Mesenchymal stem cell (in vitro differentiated cells and primary cell): ENCODE data around the gene CRLF1.

Experiments used
- DNase-seq: peaks from one replicate; pipeline ENCODE4 v3.0.0-alpha.2; 2013
- H2AFZ ChIP-seq: one replicate; pipeline ENCODE4 v1.6.1; 2013; ENCODE audit warnings: low read depth, mild to moderate bottlenecking, control low read depth, inconsistent platforms, low read length, moderate library complexity
- H2AK5ac ChIP-seq: 2 replicates; pipeline ENCODE4 v1.6.1; 2013; ENCODE audit warnings: low read length, moderate library complexity, mild to moderate bottlenecking, inconsistent platforms; ENCODE audit not compliant: severe bottlenecking
- H2BK120ac ChIP-seq: one replicate; pipeline ENCODE4 v1.6.1; 2013; ENCODE audit warnings: low read depth, mild to moderate bottlenecking, inconsistent platforms, low read length, moderate library complexity
- H2BK12ac ChIP-seq, 2 experiments: one replicate each; pipeline ENCODE4 v1.6.1; 2013; ENCODE audit warnings: inconsistent platforms in 2 of 2, low read length in 2 of 2, mild to moderate bottlenecking in 2 of 2, moderate library complexity in 2 of 2, control low read depth in 1 of 2
- H2BK15ac ChIP-seq: one replicate; pipeline ENCODE4 v1.6.1; 2013; ENCODE audit warnings: mild to moderate bottlenecking, low read depth, inconsistent platforms; ENCODE audit not compliant: poor library complexity, severe bottlenecking
- H2BK5ac ChIP-seq: 2 replicates; pipeline ENCODE4 v1.6.1; 2013; ENCODE audit warnings: low read depth, mild to moderate bottlenecking, low read length, control low read depth, inconsistent platforms; ENCODE audit not compliant: poor library complexity, severe bottlenecking
- H3K14ac ChIP-seq, 2 experiments: one replicate each; pipeline ENCODE4 v1.6.1; 2013; ENCODE audit warnings: inconsistent platforms in 2 of 2, low read length in 2 of 2, control low read depth in 1 of 2, mild to moderate bottlenecking in 1 of 2, moderate library complexity in 1 of 2
- H3K18ac ChIP-seq, 2 experiments: one replicate each; pipeline ENCODE4 v1.6.1; 2013; ENCODE audit warnings: inconsistent platforms in 2 of 2, low read length in 2 of 2, control low read depth in 1 of 2, low read depth in 1 of 2, mild to moderate bottlenecking in 1 of 2
- H3K23ac ChIP-seq, 2 experiments: one replicate each; pipeline ENCODE4 v1.6.1; 2013; ENCODE audit warnings: inconsistent platforms in 2 of 2, low read length in 2 of 2, mild to moderate bottlenecking in 2 of 2, moderate library complexity in 2 of 2, control low read depth in 1 of 2
- H3K27ac ChIP-seq: 2 replicates; pipeline ENCODE4 v1.5.1; 2013; ENCODE audit warnings: mild to moderate bottlenecking, moderate library complexity, low read length, control low read depth, inconsistent platforms; ENCODE audit not compliant: poor library complexity, severe bottlenecking
- H3K27me3 ChIP-seq, 2 experiments: 2 replicates each; pipeline versions ENCODE4 v1.6.1 to v1.7.0; 2013; ENCODE audit warnings: low read length in 2 of 2, mild to moderate bottlenecking in 2 of 2, moderate library complexity in 2 of 2, control low read depth in 1 of 2, inconsistent platforms in 1 of 2; ENCODE audit not compliant: control insufficient read depth in 1 of 2, insufficient read depth in 1 of 2
- H3K36me3 ChIP-seq, 2 experiments: 2 replicates each; pipeline versions ENCODE4 v1.6.1 to v1.7.0; 2013; ENCODE audit warnings: low read length in 2 of 2, control low read depth in 1 of 2, inconsistent platforms in 1 of 2, low read depth in 1 of 2, mild to moderate bottlenecking in 1 of 2; ENCODE audit not compliant: insufficient read depth in 2 of 2, control insufficient read depth in 1 of 2
- H3K4ac ChIP-seq, 2 experiments: one replicate each; pipeline ENCODE4 v1.6.1; 2013; ENCODE audit warnings: inconsistent platforms in 2 of 2, low read length in 2 of 2, mild to moderate bottlenecking in 2 of 2, moderate library complexity in 2 of 2, control low read depth in 1 of 2, low read depth in 1 of 2
- H3K4me1 ChIP-seq: 2 replicates; pipeline ENCODE4 v1.6.1; 2013; ENCODE audit warnings: low read depth, low read length, control low read depth; ENCODE audit not compliant: control insufficient read depth, insufficient read depth
- H3K4me2 ChIP-seq: 2 replicates; pipeline ENCODE4 v1.6.1; 2013; ENCODE audit warnings: low read length, mild to moderate bottlenecking, inconsistent platforms; ENCODE audit not compliant: poor library complexity, severe bottlenecking
- H3K4me3 ChIP-seq, 2 experiments: 2 replicates each; pipeline versions ENCODE4 v1.5.1 to v1.7.0; 2013; ENCODE audit warnings: low read length in 2 of 2, mild to moderate bottlenecking in 2 of 2, control low read depth in 1 of 2, low read depth in 1 of 2; ENCODE audit not compliant: insufficient read depth in 1 of 2
- H3K79me1 ChIP-seq: replicated peaks from 2 replicates; pipeline ENCODE4 v1.6.1; 2013; ENCODE audit warnings: mild to moderate bottlenecking, control low read depth, low read length, inconsistent platforms; ENCODE audit not compliant: poor library complexity, severe bottlenecking
- H3K9ac ChIP-seq: 2 replicates; pipeline ENCODE4 v1.7.0; 2013; ENCODE audit warnings: mild to moderate bottlenecking, low read length, moderate library complexity
- H3K9me3 ChIP-seq: 2 replicates; pipeline ENCODE4 v1.7.0; 2013; ENCODE audit warnings: mild to moderate bottlenecking, low read length; ENCODE audit not compliant: control insufficient read depth
- H4K8ac ChIP-seq: one replicate; pipeline ENCODE4 v1.6.1; 2013; ENCODE audit warnings: inconsistent platforms, mild to moderate bottlenecking, low read length, moderate library complexity
- H4K91ac ChIP-seq: one replicate; pipeline ENCODE4 v1.6.1; 2013; ENCODE audit warnings: mild to moderate bottlenecking, low read length, inconsistent platforms
- WGBS: methylation state at CpG from one replicate; pipeline ENCODE4 v1.1.7; 2013; ENCODE audit warnings: mixed read lengths; 5-methylcytosine and 5-hydroxymethylcytosine counted together

CRLF1 gene

DNA sequence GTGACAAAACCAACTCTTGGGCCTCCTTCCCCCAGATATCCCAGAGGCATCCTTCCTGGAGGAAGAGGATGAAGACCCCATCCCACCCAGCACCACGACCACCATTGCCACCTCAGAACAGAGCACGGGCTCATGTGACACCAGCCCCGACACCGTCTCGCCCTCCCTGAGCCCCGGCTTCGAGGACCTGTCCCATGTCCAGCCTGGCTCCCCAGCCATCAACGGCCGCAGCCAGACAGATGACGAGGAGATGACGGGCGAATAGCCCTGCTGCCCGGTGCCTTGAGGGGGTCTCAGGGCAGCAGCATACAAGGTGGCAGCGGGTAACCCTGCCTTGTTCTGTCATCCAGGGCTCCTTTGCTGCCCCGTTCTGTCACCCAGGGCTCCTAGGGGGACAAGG is 38.2 kb downstream of the CRLF1 start:
- H4K91ac ChIP-seq, result no peak overlapping the region
- no peak overlapping the region for H3K4ac ChIP-seq
- H2AFZ ChIP-seq, result no peak overlapping the region
- peaks cover 63 to 67% of the 10 kb centered on the region in 2 experiments for H3K36me3 ChIP-seq
- WGBS, result 92% methylated on average over 15 of the region's 15 CpGs
- peaks cover 8% of the 10 kb centered on the region for H3K4me1 ChIP-seq
- H2BK5ac ChIP-seq, result no peak overlapping the region
- H3K27ac ChIP-seq, result no peak overlapping the region
- no peak for DNase-seq
- H2AK5ac ChIP-seq, result no peak overlapping the region
- peaks cover 15% of the 10 kb centered on the region for H3K79me1 ChIP-seq
- no peak overlapping the region for H2BK12ac ChIP-seq
- no peak overlapping the region for H2BK120ac ChIP-seq
- no peak overlapping the region for H3K4me3 ChIP-seq
- no peak overlapping the region for H3K18ac ChIP-seq
- H3K14ac ChIP-seq, result no peak overlapping the region
- H3K4me2 ChIP-seq, result no peak overlapping the region
- no peaks in the 10 kb centered on the region for H3K9me3 ChIP-seq
- H3K9ac ChIP-seq, result no peak overlapping the region
- H4K8ac ChIP-seq, result no peak overlapping the region
- no peaks in the 10 kb centered on the region for H3K27me3 ChIP-seq
- no peak overlapping the region for H3K23ac ChIP-seq
- H2BK15ac ChIP-seq, result no peak overlapping the region

- Histone ChIP-seq H3K4me1 (no peaks in the 10 kb centered on the region), H2BK12ac (no peak overlapping the region), H3K9me3 (no peaks in the 10 kb centered on the region), H3K79me1 (peaks cover 17% of the 10 kb centered on the region), H3K4me2 (no peak overlapping the region), H4K91ac (no peak overlapping the region), H3K14ac (no peak overlapping the region), H3K9ac (no peak overlapping the region), H3K23ac (no peak overlapping the region), H4K8ac (no peak overlapping the region), H2BK15ac (no peak overlapping the region), H2BK120ac (no peak overlapping the region), H3K36me3 (peaks cover 72 to 73% of the 10 kb centered on the region in 2 experiments), H2AFZ (no peak overlapping the region), H3K18ac (no peak overlapping the region), H3K4ac (no peak overlapping the region), H3K4me3 (no peak overlapping the region), H2BK5ac (no peak overlapping the region), H2AK5ac (no peak overlapping the region), H3K27ac (no peak overlapping the region), H3K27me3 (no peaks in the 10 kb centered on the region)
- no peak for DNase-seq
- 93% methylated on average over 8 of the region's 8 CpGs for WGBS
Observed at GRCh38 chr19:18566953-18567352, 39.6 kb downstream of the CRLF1 start.

DNA sequence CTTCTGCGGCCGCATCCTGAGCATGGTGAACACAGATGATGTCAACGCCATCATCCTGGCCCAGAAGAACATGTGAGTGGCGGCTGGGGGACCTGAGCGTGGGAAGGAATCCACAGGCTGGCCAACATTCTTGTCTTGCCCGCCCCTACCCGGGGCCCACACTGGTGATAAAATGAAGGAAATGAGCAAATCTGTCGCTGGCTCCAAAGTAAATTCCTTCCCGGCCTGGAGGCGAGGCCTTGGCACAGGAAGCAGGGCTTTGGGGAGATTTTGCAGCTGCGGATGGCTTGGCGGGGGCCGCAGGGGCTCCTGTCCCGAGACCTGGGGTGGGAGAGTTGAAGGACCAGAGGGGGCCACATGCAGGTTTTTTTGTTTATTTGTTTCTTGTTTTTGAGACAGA is 44.5 kb downstream of the CRLF1 start:
- Histone ChIP-seq H3K14ac (no peak overlapping the region), H2BK120ac (no peak overlapping the region), H2BK12ac (no peak overlapping the region), H2AFZ (no peak overlapping the region), H3K79me1 (peaks cover 22% of the 10 kb centered on the region), H3K9ac (peak overlapping the region; percentile 48), H4K91ac (no peak overlapping the region), H3K36me3 (peaks cover 52% of the 10 kb centered on the region in 2 experiments), H3K4me3 (no peak overlapping the region), H2BK15ac (no peak overlapping the region), H4K8ac (no peak overlapping the region), H3K4me1 (peaks cover 4% of the 10 kb centered on the region), H3K9me3 (no peaks in the 10 kb centered on the region), H2AK5ac (no peak overlapping the region), H3K27ac (no peak overlapping the region), H3K4ac (no peak overlapping the region), H2BK5ac (no peak overlapping the region), H3K27me3 (no peaks in the 10 kb centered on the region), H3K4me2 (no peak overlapping the region), H3K18ac (no peak overlapping the region), H3K23ac (no peak overlapping the region)
- WGBS, result 96% methylated on average over 14 of the region's 14 CpGs
- no peak for DNase-seq

DNA sequence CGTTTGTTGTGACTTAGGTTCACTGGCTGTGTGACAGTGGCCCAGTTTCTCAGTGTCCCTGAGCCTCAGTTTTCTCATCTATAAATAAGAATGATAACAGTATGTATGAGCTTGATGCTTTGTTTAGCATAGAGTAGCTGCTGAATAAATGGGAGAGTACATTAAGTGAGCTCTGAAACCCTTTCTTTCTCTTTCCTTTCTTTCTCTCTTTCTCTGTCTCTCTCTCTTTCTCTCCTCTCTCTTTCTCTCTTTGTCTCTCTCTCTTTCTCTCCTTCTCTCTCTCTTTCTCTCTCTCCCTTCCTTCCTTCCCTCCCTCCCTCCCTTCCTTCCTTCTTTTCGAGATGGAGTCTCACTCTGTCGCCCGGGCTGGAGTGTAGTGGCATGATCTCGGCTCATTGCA is 46.9 kb downstream of the CRLF1 start:
- DNase-seq, result no peak
- Histone ChIP-seq H3K79me1 (peaks cover 18% of the 10 kb centered on the region), H2AK5ac (no peak overlapping the region), H3K36me3 (peaks cover 28 to 30% of the 10 kb centered on the region in 2 experiments), H3K4me1 (peaks cover 4% of the 10 kb centered on the region), H4K91ac (no peak overlapping the region), H3K4ac (no peak overlapping the region), H3K23ac (no peak overlapping the region), H2BK5ac (no peak overlapping the region), H3K14ac (no peak overlapping the region), H2BK120ac (no peak overlapping the region), H3K9me3 (no peaks in the 10 kb centered on the region), H2AFZ (no peak overlapping the region), H3K4me2 (no peak overlapping the region), H3K18ac (no peak overlapping the region), H3K27me3 (no peaks in the 10 kb centered on the region), H3K27ac (no peak overlapping the region), H3K4me3 (no peak overlapping the region), H4K8ac (no peak overlapping the region), H2BK15ac (no peak overlapping the region), H2BK12ac (no peak overlapping the region), H3K9ac (peak overlapping the region; percentile 53)
- WGBS, result 98% methylated on average over 5 of the region's 5 CpGs
